ENCODE results near the gene COL4A2.

GRCh38 chr13:110516500-110516899 is 209.4 kb downstream of the COL4A2 start:
- TF ChIP-seq ZNF174 (tag by site-specific recombination; IDR thresholded peaks at IDR 0.05) (no peak), CTCF (tag by site-specific recombination; IDR thresholded peaks at IDR 0.05) (no peak), ZNF585B (tag by site-specific recombination; IDR thresholded peaks at IDR 0.05) (no peak), YY1 (tag by site-specific recombination; IDR thresholded peaks at IDR 0.05) (no peak), ZNF274 (IDR thresholded peaks at IDR 0.05; ENCODE audit: low read length) (no peak), ZNF274 (tag by site-specific recombination; IDR thresholded peaks at IDR 0.05; ENCODE audit: borderline replicate concordance) (no peak), IKZF3 (tag by site-specific recombination; IDR thresholded peaks at IDR 0.05) (no peak), ZNF704 (tag by site-specific recombination; IDR thresholded peaks at IDR 0.05) (no peak), ZNF302 (tag by site-specific recombination; IDR thresholded peaks at IDR 0.05; ENCODE audit: low read depth) (no peak), ZSCAN18 (tag by site-specific recombination; IDR thresholded peaks at IDR 0.05) (no peak), PBX3 (CRISPR knock-in tag; IDR thresholded peaks at IDR 0.05) (no peak), ZNF140 (tag by site-specific recombination; IDR thresholded peaks at IDR 0.05) (no peak)
